C4-2B (cell line): ENCODE results near the gene SLC6A12.

Experiments
- CTCF ChIP-seq: fragments of 450-650 bp; conservative IDR thresholded peaks from 2 replicates; pipeline ENCODE4 v1.5.1; 2017; ENCODE audit warnings: mild to moderate bottlenecking
- ZFX ChIP-seq: fragments of 450-650 bp; IDR thresholded peaks from 2 replicates; pipeline ENCODE4 v1.6.1; 2017

GRCh38 chr12:218728-219590, 5.0 kb upstream of the SLC6A12 start:
- TF ChIP-seq CTCF (no peak), ZFX (no peak)
